OCI-LY1 (cell line): ENCODE data around the gene ABCD3.
"Not testable (repeated sequence)": the region's sequence is repeated elsewhere in the genome, so short reads cannot be mapped to it uniquely, and the experiment has no call there.

Experiments
- CTCF ChIP-seq: fragments of 200-600 bp; sonication (generic), shearing (Covaris generic); IDR thresholded peaks from 2 replicates; pipeline ENCODE4 v1.5.1; 2017; ENCODE audit warnings: mild to moderate bottlenecking, antibody characterized with exemption, low read length, moderate library complexity, mixed read lengths
- EZH2 ChIP-seq: fragments of 200-600 bp; sonication (generic), shearing (Covaris generic); IDR thresholded peaks from 2 replicates; pipeline ENCODE4 v1.8.0; 2017; ENCODE audit warnings: borderline replicate concordance, mixed run types, mild to moderate bottlenecking, antibody characterized with exemption, low read length, moderate library complexity, mixed read lengths

GRCh38 chr1:94426485-94426870 is 8.3 kb downstream of the ABCD3 start:
- TF ChIP-seq CTCF, EZH2: not testable (repeated sequence)
